ENCODE measurements around the gene INAVA.

The INAVA gene

GRCh38 chr1:200894712-200895442 lies at the start of gene INAVA:
TSS of gene INAVA (plus strand) at chr1:200894900. CDS start at chr1:200898401, 3,501 bp downstream.
- Histone ChIP-seq H3K9ac (ENCODE audit: low read length) (no peak within 1 kb of the TSS), H3K9me3 (ENCODE audit: low read length) (no peaks in the 10 kb centered on the region), H3K4me3 (ENCODE audit: low read depth in 1 of 2, low read length in 2 of 2) (no peak within 1 kb of the TSS), H3K36me3 (ENCODE audit: insufficient read depth, low read length) (no peaks in the 10 kb centered on the region), H3K27me3 (ENCODE audit: control insufficient read depth in 1 of 2, insufficient read depth in 2 of 2, low read length in 2 of 2) (peaks cover 0 to 28% of the 10 kb centered on the region in 2 donors), H3K27ac (ENCODE audit: low read depth, low read length) (no peak within 1 kb of the TSS), H3K4me1 (ENCODE audit: insufficient read depth, low read length) (peaks cover 4% of the 10 kb centered on the region)

DNA sequence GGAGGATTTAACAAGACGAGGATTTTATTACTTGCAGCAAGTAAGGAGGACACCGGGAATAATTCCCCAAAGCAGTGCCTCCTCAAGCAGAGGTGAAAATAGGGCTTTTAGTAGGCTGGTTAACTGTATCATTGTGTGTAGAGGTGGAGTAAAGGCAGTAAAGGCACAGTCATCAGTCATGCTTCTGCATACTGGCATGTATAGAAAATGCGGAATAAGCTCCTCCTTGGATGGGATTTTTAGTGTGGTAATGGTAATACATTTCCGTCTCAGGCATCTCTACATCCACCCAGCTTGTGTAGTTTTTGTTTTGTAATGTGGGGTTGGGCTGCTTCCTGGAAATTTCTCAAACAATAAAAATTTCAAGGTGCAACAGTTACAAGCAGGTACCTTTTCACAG lies 49.3 kb upstream of the INAVA start:
- Histone ChIP-seq H3K27ac (ENCODE audit: low read depth, low read length) (no peak overlapping the region), H3K9me3 (ENCODE audit: low read length) (no peaks in the 10 kb centered on the region), H3K4me1 (ENCODE audit: insufficient read depth, low read length) (no peaks in the 10 kb centered on the region), H3K9ac (ENCODE audit: low read length) (no peak overlapping the region), H3K4me3 (ENCODE audit: low read depth in 1 of 2, low read length in 2 of 2) (no peak overlapping the region), H3K27me3 (ENCODE audit: control insufficient read depth in 1 of 2, insufficient read depth in 2 of 2, low read length in 2 of 2) (no peaks in the 10 kb centered on the region), H3K36me3 (ENCODE audit: insufficient read depth, low read length) (peaks cover 24% of the 10 kb centered on the region)

- no peak overlapping the region for H3K27ac ChIP-seq (ENCODE audit: low read depth, low read length)
- H3K4me1 ChIP-seq (ENCODE audit: insufficient read depth, low read length): no peaks in the 10 kb centered on the region
- no peak overlapping the region for H3K4me3 ChIP-seq (ENCODE audit: low read depth in 1 of 2, low read length in 2 of 2)
- no peaks in the 10 kb centered on the region for H3K27me3 ChIP-seq (ENCODE audit: control insufficient read depth in 1 of 2, insufficient read depth in 2 of 2, low read length in 2 of 2)
- no peaks in the 10 kb centered on the region for H3K9me3 ChIP-seq (ENCODE audit: low read length)
- no peak overlapping the region for H3K9ac ChIP-seq (ENCODE audit: low read length)
- peaks cover 31% of the 10 kb centered on the region for H3K36me3 ChIP-seq (ENCODE audit: insufficient read depth, low read length)
Observed at GRCh38 chr1:200846398-200846797, 48.3 kb upstream of the INAVA start.

GRCh38 chr1:200849430-200849829 lies 45.3 kb upstream of the INAVA start:
- no peaks in the 10 kb centered on the region for H3K9me3 ChIP-seq (ENCODE audit: low read length)
- no peaks in the 10 kb centered on the region for H3K4me1 ChIP-seq (ENCODE audit: insufficient read depth, low read length)
- H3K27me3 ChIP-seq (ENCODE audit: control insufficient read depth in 1 of 2, insufficient read depth in 2 of 2, low read length in 2 of 2): no peaks in the 10 kb centered on the region
- peaks cover 43% of the 10 kb centered on the region for H3K36me3 ChIP-seq (ENCODE audit: insufficient read depth, low read length)
- no peak overlapping the region for H3K27ac ChIP-seq (ENCODE audit: low read depth, low read length)
- H3K9ac ChIP-seq (ENCODE audit: low read length): no peak overlapping the region
- no peak overlapping the region for H3K4me3 ChIP-seq (ENCODE audit: low read depth in 1 of 2, low read length in 2 of 2)

GRCh38 chr1:200850554-200850953 lies 44.1 kb upstream of the INAVA start:
- Histone ChIP-seq H3K4me1 (ENCODE audit: insufficient read depth, low read length) (no peaks in the 10 kb centered on the region), H3K27ac (ENCODE audit: low read depth, low read length) (no peak overlapping the region), H3K9me3 (ENCODE audit: low read length) (no peaks in the 10 kb centered on the region), H3K27me3 (ENCODE audit: control insufficient read depth in 1 of 2, insufficient read depth in 2 of 2, low read length in 2 of 2) (no peaks in the 10 kb centered on the region), H3K36me3 (ENCODE audit: insufficient read depth, low read length) (peaks cover 42% of the 10 kb centered on the region), H3K4me3 (ENCODE audit: low read depth in 1 of 2, low read length in 2 of 2) (no peak overlapping the region), H3K9ac (ENCODE audit: low read length) (no peak overlapping the region)

GRCh38 chr1:200856716-200857357 lies 37.9 kb upstream of the INAVA start:
- Histone ChIP-seq H3K27me3 (ENCODE audit: control insufficient read depth in 1 of 2, insufficient read depth in 2 of 2, low read length in 2 of 2) (no peaks in the 10 kb centered on the region), H3K4me1 (ENCODE audit: insufficient read depth, low read length) (no peaks in the 10 kb centered on the region), H3K4me3 (ENCODE audit: low read depth in 1 of 2, low read length in 2 of 2) (no peak overlapping the region), H3K9me3 (ENCODE audit: low read length) (no peaks in the 10 kb centered on the region), H3K36me3 (ENCODE audit: insufficient read depth, low read length) (peaks cover 38% of the 10 kb centered on the region), H3K9ac (ENCODE audit: low read length) (no peak overlapping the region), H3K27ac (ENCODE audit: low read depth, low read length) (no peak overlapping the region)

DNA sequence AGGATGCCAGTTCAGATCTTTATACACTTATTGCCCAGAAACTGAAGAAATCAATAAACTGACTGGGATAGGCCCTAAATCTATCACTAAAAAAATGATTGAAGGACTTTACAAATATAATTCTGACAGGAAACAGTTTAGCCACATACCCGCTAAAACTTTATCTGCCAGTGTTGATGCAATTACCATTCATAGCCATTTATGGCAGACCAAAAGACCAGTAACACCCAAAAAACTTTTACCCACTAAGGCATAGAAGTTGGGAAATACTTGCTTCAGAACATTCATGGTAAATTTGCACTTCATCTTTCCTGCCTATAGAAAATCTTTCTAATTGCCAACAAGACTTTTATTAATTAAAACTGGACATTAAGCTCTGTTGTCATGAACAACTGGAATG lies 36.9 kb upstream of the INAVA start:
- Histone ChIP-seq H3K4me3 (ENCODE audit: low read depth in 1 of 2, low read length in 2 of 2) (no peak overlapping the region), H3K4me1 (ENCODE audit: insufficient read depth, low read length) (no peaks in the 10 kb centered on the region), H3K9me3 (ENCODE audit: low read length) (no peaks in the 10 kb centered on the region), H3K27ac (ENCODE audit: low read depth, low read length) (no peak overlapping the region), H3K27me3 (ENCODE audit: control insufficient read depth in 1 of 2, insufficient read depth in 2 of 2, low read length in 2 of 2) (no peaks in the 10 kb centered on the region), H3K36me3 (ENCODE audit: insufficient read depth, low read length) (peaks cover 34% of the 10 kb centered on the region), H3K9ac (ENCODE audit: low read length) (no peak overlapping the region)

GRCh38 chr1:200861937-200862647 lies 32.6 kb upstream of the INAVA start:
- Histone ChIP-seq H3K4me3 (ENCODE audit: low read depth in 1 of 2, low read length in 2 of 2) (no peak overlapping the region), H3K36me3 (ENCODE audit: insufficient read depth, low read length) (peaks cover 10% of the 10 kb centered on the region), H3K9ac (ENCODE audit: low read length) (no peak overlapping the region), H3K27me3 (ENCODE audit: control insufficient read depth in 1 of 2, insufficient read depth in 2 of 2, low read length in 2 of 2) (no peaks in the 10 kb centered on the region), H3K27ac (ENCODE audit: low read depth, low read length) (no peak overlapping the region), H3K9me3 (ENCODE audit: low read length) (no peaks in the 10 kb centered on the region), H3K4me1 (ENCODE audit: insufficient read depth, low read length) (no peaks in the 10 kb centered on the region)

GRCh38 chr1:200862713-200863415 lies 31.8 kb upstream of the INAVA start:
- peaks cover 2% of the 10 kb centered on the region for H3K36me3 ChIP-seq (ENCODE audit: insufficient read depth, low read length)
- H3K9ac ChIP-seq (ENCODE audit: low read length): no peak overlapping the region
- H3K4me1 ChIP-seq (ENCODE audit: insufficient read depth, low read length): no peaks in the 10 kb centered on the region
- H3K27me3 ChIP-seq (ENCODE audit: control insufficient read depth in 1 of 2, insufficient read depth in 2 of 2, low read length in 2 of 2): no peaks in the 10 kb centered on the region
- H3K4me3 ChIP-seq (ENCODE audit: low read depth in 1 of 2, low read length in 2 of 2): no peak overlapping the region
- no peaks in the 10 kb centered on the region for H3K9me3 ChIP-seq (ENCODE audit: low read length)
- H3K27ac ChIP-seq (ENCODE audit: low read depth, low read length): no peak overlapping the region

DNA sequence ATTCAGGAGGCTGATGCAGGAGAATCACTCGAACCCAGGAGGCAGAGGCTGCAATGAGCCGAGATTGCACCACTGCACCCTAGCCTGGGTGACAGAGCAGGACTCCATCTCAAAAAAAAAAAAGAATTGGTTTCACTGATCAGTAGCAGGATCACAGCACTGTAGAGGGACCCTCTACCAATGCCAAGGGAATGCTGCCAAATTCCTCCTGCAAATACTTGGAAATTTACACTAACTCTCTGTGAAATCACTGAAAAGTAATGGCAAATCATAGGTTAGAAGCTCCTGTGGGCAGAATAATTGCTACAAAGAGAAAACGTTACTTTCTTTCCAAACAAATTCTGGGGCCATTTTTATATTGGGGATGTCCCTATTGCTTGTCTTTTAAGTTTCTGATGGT lies 28.6 kb upstream of the INAVA start:
- Histone ChIP-seq H3K27ac (ENCODE audit: low read depth, low read length) (no peak overlapping the region), H3K36me3 (ENCODE audit: insufficient read depth, low read length) (no peaks in the 10 kb centered on the region), H3K27me3 (ENCODE audit: control insufficient read depth in 1 of 2, insufficient read depth in 2 of 2, low read length in 2 of 2) (peaks cover 3 to 17% of the 10 kb centered on the region in 2 donors), H3K9me3 (ENCODE audit: low read length) (no peaks in the 10 kb centered on the region), H3K4me3 (ENCODE audit: low read depth in 1 of 2, low read length in 2 of 2) (no peak overlapping the region), H3K4me1 (ENCODE audit: insufficient read depth, low read length) (no peaks in the 10 kb centered on the region), H3K9ac (ENCODE audit: low read length) (no peak overlapping the region)

DNA sequence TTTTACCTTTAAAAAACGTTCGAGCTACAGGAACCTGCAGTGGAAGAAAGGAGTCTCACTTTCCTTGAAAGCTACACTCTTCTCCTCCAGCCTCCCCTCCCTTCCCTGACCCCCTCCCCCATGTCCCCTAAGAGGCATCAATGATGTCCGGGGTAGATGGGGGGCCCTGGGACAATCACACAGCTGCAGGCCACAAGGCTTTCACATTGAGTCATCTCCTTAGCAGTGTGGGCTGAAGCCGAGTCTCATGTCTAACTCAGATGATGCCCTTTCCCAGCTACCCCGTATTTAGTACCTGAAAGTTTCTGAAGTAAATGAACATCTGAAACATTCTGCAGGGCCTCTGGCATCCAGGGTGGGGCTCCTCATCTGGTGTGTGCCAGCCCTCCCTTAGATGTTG lies 28.2 kb upstream of the INAVA start:
- Histone ChIP-seq H3K27ac (ENCODE audit: low read depth, low read length) (no peak overlapping the region), H3K36me3 (ENCODE audit: insufficient read depth, low read length) (no peaks in the 10 kb centered on the region), H3K9ac (ENCODE audit: low read length) (no peak overlapping the region), H3K4me3 (ENCODE audit: low read depth in 1 of 2, low read length in 2 of 2) (no peak overlapping the region), H3K4me1 (ENCODE audit: insufficient read depth, low read length) (no peaks in the 10 kb centered on the region), H3K9me3 (ENCODE audit: low read length) (no peaks in the 10 kb centered on the region), H3K27me3 (ENCODE audit: control insufficient read depth in 1 of 2, insufficient read depth in 2 of 2, low read length in 2 of 2) (peaks cover 7 to 21% of the 10 kb centered on the region in 2 donors)

All from muscle layer of colon (tissue), 2 donors.